Caco-2 (cell line): ENCODE measurements around the gene PDGFA. TPM values are rescaled to one million over a fixed set of nuclear protein-coding genes. Genes with fewer than 3 reads are reported as not detected.

Experiments used
- BruUV-seq: library from RNA; stranded (reverse); fragments of 400-500 nt; replicated peaks from 2 replicates; lab custom pipeline; 2021; lab: Mats Ljungman, UMichigan
- CTCF ChIA-PET: fragments of 300-600 bp; sonication (Branson Sonifier 250); formaldehyde crosslinking; loops from one replicate; lab custom pipeline; 2022; ENCODE audit warnings: antibody characterized with exemption; lab: Charles Lee
- POLR2A ChIA-PET: fragments of 300-600 bp; sonication (Branson Sonifier 250); formaldehyde crosslinking; loops from one replicate; lab custom pipeline; 2022; ENCODE audit warnings: antibody characterized with exemption; lab: Charles Lee
- DNase-seq, 2 experiments: peaks; one replicate each; pipeline versions ENCODE4 v3.0.0 to v3.0.0-alpha.2; 2020 to 2022
- H3K27me3 ChIP-seq: replicated peaks from 2 replicates; pipeline ENCODE4 v1.6.0; 2011; ENCODE audit warnings: low read length; ENCODE audit not compliant: control insufficient read depth, insufficient read depth
- H3K36me3 ChIP-seq: 2 replicates; pipeline ENCODE4 v1.5.1; 2011; ENCODE audit warnings: low read length; ENCODE audit not compliant: control insufficient read depth, insufficient read depth
- H3K4me1 ChIP-seq: fragments of 250-450 bp; sonication (Bioruptor Pico); 2 replicates; pipeline ENCODE4 v1.5.1; 2020; ENCODE audit warnings: mild to moderate bottlenecking
- H3K4me3 ChIP-seq: 2 replicates; pipeline ENCODE4 v1.5.1; 2011; ENCODE audit warnings: low read depth, mild to moderate bottlenecking, control low read depth, low read length
- H3K9me3 ChIP-seq: fragments of 250-450 bp; sonication (Bioruptor Pico); 2 replicates; pipeline ENCODE4 v1.5.1; 2020; ENCODE audit warnings: mild to moderate bottlenecking, moderate library complexity
- H3K27ac Mint-ChIP-seq: one replicate; pipeline ENCODE4 v1.8.0; 2022; ENCODE audit warnings: mixed read lengths; ENCODE audit not compliant: unreplicated experiment
- H3K27me3 Mint-ChIP-seq: one replicate; pipeline ENCODE4 v1.8.0; 2022; ENCODE audit warnings: mixed read lengths; ENCODE audit not compliant: insufficient read depth, unreplicated experiment
- H3K36me3 Mint-ChIP-seq: one replicate; pipeline ENCODE4 v1.8.0; 2022; ENCODE audit warnings: mild to moderate bottlenecking, mixed read lengths; ENCODE audit not compliant: insufficient read depth, unreplicated experiment
- H3K4me1 Mint-ChIP-seq: one replicate; pipeline ENCODE4 v1.8.0; 2022; ENCODE audit warnings: low read depth, mixed read lengths; ENCODE audit not compliant: unreplicated experiment
- H3K4me3 Mint-ChIP-seq: one replicate; pipeline ENCODE4 v1.8.0; 2022; ENCODE audit warnings: mild to moderate bottlenecking, moderate library complexity, mixed read lengths; ENCODE audit not compliant: unreplicated experiment
- H3K9me3 Mint-ChIP-seq: one replicate; pipeline ENCODE4 v1.8.0; 2022; ENCODE audit warnings: mixed read lengths; ENCODE audit not compliant: unreplicated experiment
- CTCF ChIP-seq, 2 experiments: fragments of 200-600 bp in 1 of 2; IDR thresholded peaks; 1 replicate in 1 of 2; 2 replicates in 1 of 2; pipeline versions ENCODE4 v1.5.1 to v1.8.0; 2011 to 2022; ENCODE audit warnings: antibody characterized with exemption in 1 of 2, control low read depth in 1 of 2, inconsistent platforms in 1 of 2, low read depth in 1 of 2, low read length in 1 of 2, mild to moderate bottlenecking in 1 of 2, moderate library complexity in 1 of 2; ENCODE audit not compliant: insufficient read depth in 1 of 2, severe bottlenecking in 1 of 2, unreplicated experiment in 1 of 2
- intact Hi-C: fragments of 100-400 bp; cut with micrococcal nuclease; formaldehyde crosslinking; loops from one replicate; pipeline ENCODE4 v1.10.0; 2022; ENCODE audit not compliant: unreplicated experiment
- total RNA-seq: library from RNA; stranded (reverse); gene quantifications from 2 replicates; pipeline ENCODE4 v1.2.3, GENCODE V29; 2022

Gene PDGFA
- total RNA-seq, 1 experiment from 2014 or later: 78.5 TPM

GRCh38 chr7:490461-491291 is 29.0 kb downstream of the PDGFA start:
- DNase-seq: no peak
- Histone ChIP-seq H3K4me1 (peaks cover 17% of the 10 kb centered on the region), H3K4me3 (no peak overlapping the region), H3K27me3 (no peaks in the 10 kb centered on the region), H3K9me3 (0 out of 2 replicates have a peak, but pooled peaks cover 4% of the 10 kb centered on the region), H3K36me3 (no peaks in the 10 kb centered on the region)
- BruUV-seq: no TSS peak
- Mint-ChIP-seq H3K36me3 (peaks cover 20% of the 10 kb centered on the region), H3K27ac (no peak overlapping the region), H3K4me3 (no peak overlapping the region), H3K27me3 (no peaks in the 10 kb centered on the region), H3K9me3 (no peaks in the 10 kb centered on the region), H3K4me1 (peaks cover 4% of the 10 kb centered on the region)
- intact Hi-C loops: no loop called here
- ChIA-PET POLR2A (no interaction called here), CTCF (no interaction called here)
- TF ChIP-seq CTCF (IDR thresholded peaks at IDR 0.05; ENCODE audit: insufficient read depth in 1 of 2, low read depth in 1 of 2, low read length in 1 of 2, severe bottlenecking in 1 of 2, unreplicated experiment in 1 of 2): no peak

GRCh38 chr7:489876-490275 is 29.8 kb downstream of the PDGFA start:
- Histone ChIP-seq H3K36me3 (no peaks in the 10 kb centered on the region), H3K4me1 (peaks cover 25% of the 10 kb centered on the region), H3K4me3 (no peak overlapping the region), H3K9me3 (0 out of 2 replicates have a peak, but pooled peaks cover 3% of the 10 kb centered on the region), H3K27me3 (no peaks in the 10 kb centered on the region)
- no TSS peak for BruUV-seq
- Mint-ChIP-seq H3K27ac (no peak overlapping the region), H3K4me3 (no peak overlapping the region), H3K27me3 (no peaks in the 10 kb centered on the region), H3K36me3 (peaks cover 12% of the 10 kb centered on the region), H3K4me1 (peaks cover 8% of the 10 kb centered on the region), H3K9me3 (no peaks in the 10 kb centered on the region)
- TF ChIP-seq CTCF (IDR thresholded peaks at IDR 0.05; ENCODE audit: insufficient read depth in 1 of 2, low read depth in 1 of 2, low read length in 1 of 2, severe bottlenecking in 1 of 2, unreplicated experiment in 1 of 2): no peak
- intact Hi-C loops: no loop called here
- ChIA-PET POLR2A (no interaction called here), CTCF (no interaction called here)
- no peak for DNase-seq

GRCh38 chr7:486216-486743 is 33.4 kb downstream of the PDGFA start:
- no peak overlapping the region for H3K27ac Mint-ChIP-seq
- ChIA-PET CTCF (no interaction called here), POLR2A (no interaction called here)
- Histone ChIP-seq H3K4me3 (no peak overlapping the region), H3K9me3 (no peaks in the 10 kb centered on the region), H3K27me3 (no peaks in the 10 kb centered on the region), H3K4me1 (peaks cover 30% of the 10 kb centered on the region), H3K36me3 (no peaks in the 10 kb centered on the region)
- BruUV-seq: no TSS peak
- no peak overlapping the region for H3K4me3 Mint-ChIP-seq
- no peak for TF ChIP-seq CTCF (IDR thresholded peaks at IDR 0.05; ENCODE audit: insufficient read depth in 1 of 2, low read depth in 1 of 2, low read length in 1 of 2, severe bottlenecking in 1 of 2, unreplicated experiment in 1 of 2)
- intact Hi-C loops: no loop called here
- DNase-seq: no peak
- no peaks in the 10 kb centered on the region for H3K36me3 Mint-ChIP-seq
- peaks cover 14% of the 10 kb centered on the region for H3K4me1 Mint-ChIP-seq
- no peaks in the 10 kb centered on the region for H3K27me3 Mint-ChIP-seq
- peaks cover 18% of the 10 kb centered on the region for H3K9me3 Mint-ChIP-seq
